Calu3 (cell line): Measurements from ENCODE around the gene ZNF554. TPM values are rescaled to one million over a fixed set of nuclear protein-coding genes. Genes with fewer than 3 reads are reported as not detected.
"Not testable (repeated sequence)": the region's sequence is repeated elsewhere in the genome, so short reads cannot be mapped to it uniquely, and the experiment has no call there.

Source experiments
- BruUV-seq: library from RNA; stranded (reverse); fragments of 400-500 nt; replicated peaks from 2 replicates; lab custom pipeline; 2021; lab: Mats Ljungman, UMichigan
- CTCF ChIA-PET: fragments of 300-600 bp; sonication (Branson Sonifier 250); formaldehyde crosslinking; loops from one replicate; lab custom pipeline; 2022; ENCODE audit warnings: antibody characterized with exemption; lab: Charles Lee
- DNase-seq: peaks from one replicate; pipeline ENCODE4 v3.0.0; 2022
- H3K27ac Mint-ChIP-seq: one replicate; pipeline ENCODE4 v1.8.0; 2022; ENCODE audit warnings: mixed read lengths; ENCODE audit not compliant: unreplicated experiment
- H3K27me3 Mint-ChIP-seq: one replicate; pipeline ENCODE4 v1.8.0; 2022; ENCODE audit warnings: mixed read lengths; ENCODE audit not compliant: unreplicated experiment
- H3K36me3 Mint-ChIP-seq: one replicate; pipeline ENCODE4 v1.8.0; 2022; ENCODE audit warnings: mild to moderate bottlenecking, moderate library complexity, mixed read lengths; ENCODE audit not compliant: insufficient read depth, unreplicated experiment
- H3K4me1 Mint-ChIP-seq: one replicate; pipeline ENCODE4 v1.8.0; 2022; ENCODE audit warnings: mild to moderate bottlenecking, low read depth, mixed read lengths; ENCODE audit not compliant: unreplicated experiment
- H3K4me3 Mint-ChIP-seq: one replicate; pipeline ENCODE4 v1.8.0; 2022; ENCODE audit warnings: mild to moderate bottlenecking, low read depth, moderate library complexity, mixed read lengths; ENCODE audit not compliant: unreplicated experiment
- H3K9me3 Mint-ChIP-seq: one replicate; pipeline ENCODE4 v1.8.0; 2022; ENCODE audit warnings: low read depth, mixed read lengths; ENCODE audit not compliant: unreplicated experiment
- CTCF ChIP-seq: fragments of 200-600 bp; IDR thresholded peaks from one replicate; pipeline ENCODE4 v1.8.0; 2022; ENCODE audit warnings: antibody characterized with exemption; ENCODE audit not compliant: unreplicated experiment
- intact Hi-C: fragments of 100-400 bp; cut with micrococcal nuclease; formaldehyde crosslinking; loops from one replicate; pipeline ENCODE4 v1.10.0; 2022; ENCODE audit not compliant: unreplicated experiment
- total RNA-seq: library from RNA; stranded (reverse); gene quantifications from 2 replicates; pipeline ENCODE4 v1.2.3, GENCODE V29; 2022

Gene ZNF554
- total RNA-seq, 1 experiment from 2014 or later, result 4.9 TPM

GRCh38 chr19:2815191-2815614, 4.5 kb upstream of the ZNF554 start:
- Mint-ChIP-seq H3K9me3 (no peaks in the 10 kb centered on the region), H3K4me3 (no peak overlapping the region), H3K36me3 (peaks cover 30% of the 10 kb centered on the region), H3K27me3 (no peaks in the 10 kb centered on the region), H3K27ac (no peak overlapping the region), H3K4me1 (peaks cover 7% of the 10 kb centered on the region)
- CTCF ChIA-PET, result no interaction called here
- no peak for TF ChIP-seq CTCF
- no TSS peak for BruUV-seq
- intact Hi-C loops, result no loop called here
- no peak for DNase-seq

DNA sequence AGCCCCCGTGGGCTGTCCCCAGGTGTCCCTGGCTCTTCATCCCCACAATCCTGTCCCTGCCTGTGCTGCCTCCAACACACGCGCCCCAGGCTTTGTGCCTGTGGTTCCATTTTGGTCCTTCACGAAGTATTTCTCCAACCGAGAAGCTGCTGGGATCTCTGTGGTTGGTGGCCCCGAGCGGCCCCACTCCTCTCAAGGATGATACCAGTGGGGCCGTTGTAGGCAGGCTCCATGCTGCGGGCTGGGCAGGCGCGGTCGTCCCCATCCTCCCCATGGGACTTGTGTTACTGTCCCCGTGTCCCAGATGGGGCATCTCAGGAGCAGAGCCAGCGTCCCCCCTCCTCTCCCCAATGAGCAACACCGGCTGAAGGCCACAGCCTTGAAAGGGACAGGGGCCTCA, 3.7 kb upstream of the ZNF554 start:
- Mint-ChIP-seq H3K36me3 (peaks cover 33% of the 10 kb centered on the region), H3K4me3 (no peak overlapping the region), H3K9me3 (no peaks in the 10 kb centered on the region), H3K27ac (no peak overlapping the region), H3K27me3 (no peaks in the 10 kb centered on the region), H3K4me1 (peaks cover 7% of the 10 kb centered on the region)
- intact Hi-C loops, result no loop called here
- TF ChIP-seq CTCF, result no peak
- CTCF ChIA-PET, result no interaction called here
- no peak for DNase-seq
- no TSS peak for BruUV-seq

GRCh38 chr19:2816641-2817040, 3.0 kb upstream of the ZNF554 start:
- TF ChIP-seq CTCF, result no peak
- CTCF ChIA-PET, result no interaction called here
- Mint-ChIP-seq H3K4me3 (no peak overlapping the region), H3K9me3 (no peaks in the 10 kb centered on the region), H3K4me1 (peaks cover 7% of the 10 kb centered on the region), H3K36me3 (peaks cover 33% of the 10 kb centered on the region), H3K27me3 (no peaks in the 10 kb centered on the region), H3K27ac (no peak overlapping the region)
- intact Hi-C loops, result no loop called here
- no TSS peak for BruUV-seq
- DNase-seq, result no peak

- BruUV-seq, intact Hi-C loops, H3K4me1 Mint-ChIP-seq, H3K9me3 Mint-ChIP-seq, H3K27me3 Mint-ChIP-seq: not testable (repeated sequence)
- peak; percentile 11 for DNase-seq
- Mint-ChIP-seq H3K27ac (peak overlapping the region; percentile 50), H3K4me3 (peak overlapping the region; percentile 32), H3K36me3 (peaks cover 30% of the 10 kb centered on the region)
- CTCF ChIA-PET, result interaction anchor here (0.6 kb wide), 1 partner anchor 134 kb away, joined by 4 read pairs; no protein-coding TSS in a partner anchor
Measured at GRCh38 chr19:2817237-2817829, 2.3 kb upstream of the ZNF554 start.

DNA sequence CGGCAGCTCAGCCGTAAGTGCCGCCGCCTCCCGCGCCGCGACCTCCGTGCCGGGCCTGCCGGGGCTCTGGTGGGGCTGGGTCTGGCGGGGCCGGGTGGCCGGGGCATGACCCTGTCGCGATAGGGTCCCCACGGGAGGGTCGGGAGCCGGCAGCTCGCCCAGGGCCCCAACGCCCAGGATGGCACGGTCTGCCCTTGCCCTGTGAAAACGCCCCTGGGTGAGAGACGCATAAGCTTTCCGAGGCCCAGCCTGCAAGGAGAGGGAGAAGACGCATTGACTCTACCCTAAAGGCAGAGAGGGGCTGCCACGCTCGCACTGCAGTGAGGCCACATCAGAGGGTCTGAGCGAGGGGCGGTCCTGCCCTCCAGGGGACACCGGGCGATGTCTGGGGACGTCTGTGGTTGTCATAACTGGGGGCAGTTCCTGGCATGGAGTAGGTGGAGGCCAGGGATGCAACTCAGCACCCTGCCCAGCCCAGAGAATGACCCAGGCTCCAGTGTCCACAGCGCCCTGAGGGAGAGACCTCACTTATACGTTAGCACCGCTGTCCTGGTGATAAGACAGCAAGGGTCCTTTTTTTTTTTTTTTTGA, 539 bp downstream of the ZNF554 start:
- peaks cover 34% of the 10 kb centered on the region for H3K36me3 Mint-ChIP-seq
- H3K4me3 Mint-ChIP-seq, result peak overlapping the region; percentile 72
- CTCF ChIA-PET, result interaction anchor here (0.7 kb wide), 1 partner anchor 130 kb away, joined by 4 read pairs; no protein-coding TSS in a partner anchor
- no peaks in the 10 kb centered on the region for H3K27me3 Mint-ChIP-seq
- intact Hi-C loops, result no loop called here
- no TSS peak for BruUV-seq
- H3K27ac Mint-ChIP-seq, result no peak overlapping the region
- TF ChIP-seq CTCF, result no peak
- H3K9me3 Mint-ChIP-seq, result no peaks in the 10 kb centered on the region
- DNase-seq, result no peak
- H3K4me1 Mint-ChIP-seq, result peaks cover 7% of the 10 kb centered on the region
